Measurements from ENCODE around the gene CCNF.
A peak's percentile ranks its signal among the peaks of the same experiment; 100 is the strongest.
"Not testable (repeated sequence)": the region's sequence is repeated elsewhere in the genome, so short reads cannot be mapped to it uniquely, and the experiment has no call there.

The CCNF gene, protein sequence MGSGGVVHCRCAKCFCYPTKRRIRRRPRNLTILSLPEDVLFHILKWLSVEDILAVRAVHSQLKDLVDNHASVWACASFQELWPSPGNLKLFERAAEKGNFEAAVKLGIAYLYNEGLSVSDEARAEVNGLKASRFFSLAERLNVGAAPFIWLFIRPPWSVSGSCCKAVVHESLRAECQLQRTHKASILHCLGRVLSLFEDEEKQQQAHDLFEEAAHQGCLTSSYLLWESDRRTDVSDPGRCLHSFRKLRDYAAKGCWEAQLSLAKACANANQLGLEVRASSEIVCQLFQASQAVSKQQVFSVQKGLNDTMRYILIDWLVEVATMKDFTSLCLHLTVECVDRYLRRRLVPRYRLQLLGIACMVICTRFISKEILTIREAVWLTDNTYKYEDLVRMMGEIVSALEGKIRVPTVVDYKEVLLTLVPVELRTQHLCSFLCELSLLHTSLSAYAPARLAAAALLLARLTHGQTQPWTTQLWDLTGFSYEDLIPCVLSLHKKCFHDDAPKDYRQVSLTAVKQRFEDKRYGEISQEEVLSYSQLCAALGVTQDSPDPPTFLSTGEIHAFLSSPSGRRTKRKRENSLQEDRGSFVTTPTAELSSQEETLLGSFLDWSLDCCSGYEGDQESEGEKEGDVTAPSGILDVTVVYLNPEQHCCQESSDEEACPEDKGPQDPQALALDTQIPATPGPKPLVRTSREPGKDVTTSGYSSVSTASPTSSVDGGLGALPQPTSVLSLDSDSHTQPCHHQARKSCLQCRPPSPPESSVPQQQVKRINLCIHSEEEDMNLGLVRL

DNA sequence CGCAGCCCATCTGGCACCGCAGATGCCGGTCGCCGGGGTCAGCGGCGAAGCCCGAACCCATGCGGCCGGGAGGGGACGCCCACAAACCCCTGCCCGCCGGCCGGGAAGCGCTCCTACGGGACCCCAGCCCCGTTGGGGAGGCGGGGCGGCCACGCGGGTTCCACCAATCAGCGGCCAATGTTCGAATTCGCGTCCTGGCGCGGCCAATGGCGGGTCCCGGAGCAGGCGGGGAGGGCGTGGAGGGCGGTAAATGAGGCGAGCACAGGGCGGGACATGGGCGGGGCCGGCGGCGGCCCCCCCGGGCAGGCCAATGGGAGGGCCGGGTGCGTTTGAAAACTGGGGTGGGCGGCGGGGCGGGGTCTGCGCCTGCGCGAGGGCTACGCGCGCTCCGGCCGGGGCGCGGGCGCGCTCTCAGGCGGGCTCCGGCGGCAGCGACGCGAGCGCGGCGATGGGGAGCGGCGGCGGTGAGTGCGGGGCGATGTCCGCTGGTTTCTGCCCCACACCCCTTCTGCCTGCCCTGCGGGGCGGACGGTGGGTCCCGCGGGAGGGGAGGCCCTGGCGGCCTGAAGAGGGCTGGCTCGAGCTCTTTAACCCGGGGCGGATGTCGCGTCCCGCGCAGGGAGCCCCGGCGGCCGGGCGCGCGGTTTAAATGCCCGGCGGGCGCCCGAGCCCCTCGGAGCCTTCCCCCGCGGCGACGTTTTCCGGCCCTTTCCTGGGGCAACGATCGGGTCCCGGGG lies at the start of gene CCNF:
TSS of gene CCNF (plus strand) at position 414 of the 737 bp plus-strand sequence. CDS start at position 449, 35 bp downstream.
- DNase-seq = peak; percentile 98

DNA sequence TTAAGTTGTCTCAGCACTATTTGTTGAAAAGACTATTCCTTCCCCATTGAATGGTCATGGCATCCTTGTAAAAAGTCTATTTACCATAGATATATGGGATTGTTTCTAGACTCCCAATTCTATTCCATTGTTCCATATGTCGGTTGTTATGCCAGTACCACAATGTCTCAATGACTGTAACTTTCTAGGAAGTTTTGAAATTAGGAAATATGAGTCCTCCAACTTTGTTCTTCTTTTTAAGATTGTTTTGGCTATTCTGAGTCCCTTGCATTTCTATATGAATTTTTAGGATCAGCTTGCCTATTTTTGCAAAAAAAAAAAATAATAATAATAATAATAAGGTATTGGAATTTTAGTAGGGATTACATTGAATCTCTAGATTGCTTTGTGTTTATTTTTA lies 45.7 kb upstream of the CCNF start:
- DNase-seq = no peak

DNA sequence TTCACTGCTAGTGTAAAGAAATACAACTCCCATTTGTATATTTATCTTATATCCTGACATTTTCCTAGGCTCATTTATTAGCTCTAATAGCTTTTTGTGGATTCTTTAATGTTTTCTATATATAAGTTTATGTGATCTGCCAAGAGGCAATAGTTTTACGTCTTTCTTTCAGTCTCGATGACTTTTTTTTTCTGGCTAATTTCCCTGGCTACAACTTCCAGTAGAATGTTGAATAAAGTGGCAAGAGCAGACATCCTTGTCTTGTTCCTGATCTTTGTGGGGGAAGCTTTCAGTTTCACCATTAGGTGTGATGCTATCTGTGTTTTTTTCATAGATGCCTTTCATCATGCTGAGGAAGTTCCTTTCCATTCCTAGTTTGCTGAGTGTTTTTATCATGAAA lies 44.8 kb upstream of the CCNF start:
- no peak for DNase-seq

DNA sequence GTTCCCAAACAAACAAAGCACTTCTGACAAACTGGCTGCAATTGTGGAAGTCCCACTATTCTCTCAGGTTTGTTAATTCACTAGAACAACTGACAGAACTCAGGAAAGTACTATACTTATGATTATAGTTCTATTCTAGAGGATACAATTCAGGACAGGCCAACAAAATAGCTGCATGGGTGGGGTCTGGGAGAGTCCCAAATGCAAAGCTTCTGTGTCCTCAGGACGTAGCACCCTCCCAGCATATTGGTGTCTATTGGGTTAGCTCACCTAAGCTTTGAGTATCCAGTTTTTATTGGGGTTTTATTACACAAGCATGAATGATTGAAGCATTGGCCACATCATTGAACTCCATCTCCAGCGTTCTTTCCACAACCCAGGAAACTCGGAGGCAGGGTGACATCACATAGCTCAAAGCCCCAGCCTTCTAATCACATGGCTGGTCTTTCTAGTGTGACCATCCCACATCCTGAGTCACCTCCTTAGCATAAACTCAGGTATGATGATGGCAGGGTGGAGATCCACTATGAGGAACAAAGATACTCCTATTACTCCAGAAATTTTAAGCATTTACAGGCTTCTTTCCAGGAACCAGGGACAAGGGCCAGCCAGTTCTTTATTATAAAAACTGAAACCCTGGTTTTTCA lies 43.9 kb upstream of the CCNF start:
- DNase-seq = no peak

DNA sequence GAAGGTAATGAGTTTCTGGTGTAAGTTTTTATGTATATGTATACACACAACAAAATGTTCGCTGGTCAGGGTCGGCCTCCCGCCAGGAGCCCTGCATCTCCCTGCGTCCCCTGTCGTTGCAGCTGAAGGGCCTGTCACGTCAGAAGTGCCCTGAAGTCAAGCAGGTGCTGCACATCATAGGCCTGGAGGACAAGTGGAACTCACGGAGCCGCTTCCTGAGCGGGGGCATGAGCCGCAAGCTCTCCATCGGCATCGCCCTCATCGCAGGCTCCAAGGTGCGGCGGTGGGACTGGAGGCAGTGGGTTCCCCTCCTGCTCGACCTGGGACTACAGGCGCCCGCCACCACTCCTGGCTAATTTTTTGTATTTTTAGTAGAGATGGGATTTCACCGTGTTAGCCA lies 43.3 kb upstream of the CCNF start:
- not testable (repeated sequence) for DNase-seq

DNA sequence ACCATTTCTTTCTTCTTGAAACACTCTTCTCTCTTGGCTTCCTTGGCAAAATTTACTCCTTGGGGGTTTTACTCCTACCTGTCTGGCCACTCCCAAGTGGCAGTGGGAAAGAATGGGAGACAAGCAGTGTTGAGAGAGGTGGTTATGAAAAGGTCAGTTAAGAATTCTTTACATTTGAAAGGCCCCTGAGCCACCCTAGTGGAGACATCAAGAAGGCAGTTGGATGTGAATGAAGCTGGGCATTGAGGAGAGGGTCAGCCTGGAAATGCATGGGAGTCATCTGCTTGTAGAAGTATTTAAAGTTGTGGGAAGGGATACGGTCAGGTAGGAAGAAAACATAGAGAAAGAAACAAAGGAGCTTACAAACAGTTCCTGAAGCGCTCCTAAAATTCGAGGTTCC lies 42.3 kb upstream of the CCNF start:
- no peak for DNase-seq

DNA sequence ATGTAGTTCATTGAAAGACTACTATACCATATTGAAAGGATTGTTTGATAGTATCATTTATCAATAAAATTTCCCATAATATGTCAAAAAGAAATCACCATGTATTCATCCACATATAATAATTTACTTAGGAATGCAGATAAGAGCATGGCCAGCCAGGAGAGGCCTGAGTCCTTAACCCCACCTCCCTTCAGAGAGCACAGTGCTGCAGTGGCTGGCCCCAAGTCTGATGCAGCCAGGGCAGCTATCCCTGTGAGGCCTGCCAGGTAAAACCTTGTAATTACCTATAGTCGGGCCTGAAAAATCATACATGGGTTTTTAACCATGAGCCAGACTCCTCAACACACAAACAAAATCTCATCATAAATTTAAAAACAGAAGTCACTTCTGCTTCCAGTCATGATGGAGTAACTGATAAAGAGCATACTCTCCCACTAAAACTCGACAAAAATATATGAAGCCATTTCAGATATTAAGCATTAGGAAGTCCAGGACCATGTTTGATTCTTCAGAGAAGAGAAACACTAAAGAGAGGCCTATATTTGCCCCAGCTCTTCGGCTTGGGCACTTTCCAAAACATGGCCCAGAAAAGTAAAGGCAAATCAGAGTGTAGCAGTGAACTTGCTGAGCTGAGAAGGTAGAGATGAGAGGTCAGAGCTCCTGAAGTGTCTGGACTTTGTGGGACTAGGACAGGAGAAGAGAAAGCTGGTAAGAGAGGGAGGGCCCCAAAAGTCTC lies 40.9 kb upstream of the CCNF start:
- DNase-seq = no peak

DNA sequence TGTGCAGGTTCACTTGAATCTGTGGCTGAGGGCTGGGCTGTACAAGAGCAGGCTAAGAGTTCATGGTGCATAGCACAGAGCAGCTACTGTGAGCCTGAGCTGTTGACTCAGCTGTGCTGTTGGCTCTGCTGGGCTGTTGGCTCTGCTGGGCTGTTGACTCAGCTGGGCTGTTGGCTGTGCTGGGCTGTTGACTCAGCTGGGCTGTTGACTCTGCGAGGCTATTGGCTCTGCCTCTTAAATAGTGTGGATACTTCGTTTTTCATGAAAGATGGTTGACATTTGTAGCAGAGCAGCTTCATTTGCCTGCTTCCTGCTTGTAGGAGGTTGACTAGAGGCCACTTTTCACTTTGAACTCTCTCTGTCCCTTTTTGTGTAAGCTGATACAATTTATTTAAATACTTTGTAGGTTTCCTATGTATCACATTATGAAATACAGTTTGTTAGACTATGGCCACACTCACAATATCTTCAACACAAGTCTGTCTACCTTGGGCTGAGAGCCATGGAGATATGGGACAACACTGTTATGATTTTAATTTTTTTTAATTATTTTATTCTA lies 40.3 kb upstream of the CCNF start:
- DNase-seq = no peak

DNA sequence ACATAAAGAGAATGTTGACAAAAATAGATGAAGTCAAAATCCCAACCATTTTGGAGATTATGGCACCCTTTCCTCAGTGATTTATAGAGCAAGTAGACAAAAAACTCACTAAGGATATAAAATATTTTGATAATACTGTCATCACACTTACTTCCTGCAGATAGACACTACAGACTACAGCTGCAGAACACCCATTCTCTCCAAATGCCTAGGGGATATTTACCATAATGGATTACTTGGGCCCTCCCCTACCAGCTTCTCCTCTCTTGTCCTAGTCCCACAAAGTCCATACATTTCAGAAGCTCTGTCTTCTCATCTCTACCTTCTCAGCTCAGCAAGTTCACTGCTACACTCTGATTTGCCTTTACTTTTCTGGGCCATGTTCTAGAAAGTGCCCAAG lies 37.2 kb upstream of the CCNF start:
- DNase-seq = no peak

DNA sequence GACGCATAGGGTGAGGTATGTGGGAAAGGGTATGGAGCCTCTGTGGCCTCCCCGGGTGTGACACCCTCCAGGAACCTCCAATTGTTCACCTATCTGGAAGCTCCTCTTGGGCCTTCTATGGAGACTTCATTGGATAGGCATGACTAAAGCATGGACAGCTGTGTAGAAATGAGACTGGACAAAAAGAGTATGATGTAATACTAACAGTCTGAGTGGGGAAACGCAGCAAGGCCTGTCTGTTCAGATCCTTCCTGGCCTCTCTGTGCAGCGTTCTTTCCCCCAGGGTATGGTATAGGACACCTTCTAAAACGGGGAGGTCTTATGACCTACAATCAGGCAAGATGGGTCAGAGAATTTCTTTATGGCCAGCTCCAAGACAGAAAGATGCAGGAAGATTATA lies 30.7 kb upstream of the CCNF start:
- DNase-seq = no peak

DNA sequence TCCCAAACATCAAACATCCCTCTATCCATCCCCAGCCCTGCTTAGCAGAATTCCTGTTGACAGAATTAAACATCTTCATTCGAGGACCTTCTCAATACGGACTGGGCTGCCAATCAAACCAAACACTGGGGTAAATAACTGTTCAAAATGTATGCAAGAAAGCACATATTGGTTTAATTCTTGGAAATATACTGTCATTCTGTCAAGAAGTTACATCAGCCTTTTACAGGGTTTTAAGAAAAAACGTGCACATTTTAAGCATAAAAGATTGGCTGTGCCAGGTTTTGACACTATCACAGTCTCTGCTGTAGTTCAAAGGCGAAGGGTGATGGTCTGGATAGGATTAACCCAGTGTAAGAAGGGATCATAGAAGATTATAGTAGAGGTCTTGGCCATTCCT lies 25.1 kb upstream of the CCNF start:
- DNase-seq = no peak

DNA sequence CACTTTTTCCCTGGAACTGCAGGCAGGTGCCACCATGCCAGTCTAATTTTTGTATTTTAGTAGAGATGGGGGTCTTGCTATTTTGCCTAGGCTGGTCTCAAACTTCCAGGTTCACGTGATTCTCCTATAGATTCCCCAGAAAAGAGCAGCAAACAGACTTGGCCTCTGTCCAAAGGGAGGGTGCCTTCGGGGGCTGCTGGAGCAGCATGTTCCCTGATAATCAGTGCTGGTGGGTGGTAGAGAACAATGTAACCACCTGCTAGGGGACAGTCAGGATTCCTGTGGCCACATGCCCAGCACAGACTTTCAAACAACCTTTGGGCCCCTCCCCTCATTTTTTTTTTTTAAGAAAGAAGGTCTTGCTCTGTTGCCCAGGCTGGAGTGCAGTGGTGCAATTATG lies 14.2 kb upstream of the CCNF start:
- DNase-seq = no peak

DNA sequence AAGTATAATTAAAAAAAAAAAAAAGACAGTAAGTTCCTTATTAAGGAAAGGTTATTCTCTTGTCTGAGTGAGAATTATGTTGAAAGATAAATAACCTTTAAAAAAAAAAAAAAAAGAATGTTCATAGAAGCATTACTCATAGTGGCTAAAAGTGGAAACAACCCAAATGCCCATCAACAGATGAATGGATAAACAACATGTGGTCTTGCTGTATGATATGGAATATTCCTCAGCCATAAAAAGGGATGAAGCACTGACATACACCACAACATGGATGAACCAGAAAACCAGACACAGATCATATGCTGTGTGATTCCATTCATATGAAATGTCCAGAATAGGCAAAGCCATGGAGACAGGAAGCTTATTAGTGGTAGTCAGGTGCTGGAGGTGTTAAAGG lies 9.2 kb upstream of the CCNF start:
- DNase-seq = no peak

DNA sequence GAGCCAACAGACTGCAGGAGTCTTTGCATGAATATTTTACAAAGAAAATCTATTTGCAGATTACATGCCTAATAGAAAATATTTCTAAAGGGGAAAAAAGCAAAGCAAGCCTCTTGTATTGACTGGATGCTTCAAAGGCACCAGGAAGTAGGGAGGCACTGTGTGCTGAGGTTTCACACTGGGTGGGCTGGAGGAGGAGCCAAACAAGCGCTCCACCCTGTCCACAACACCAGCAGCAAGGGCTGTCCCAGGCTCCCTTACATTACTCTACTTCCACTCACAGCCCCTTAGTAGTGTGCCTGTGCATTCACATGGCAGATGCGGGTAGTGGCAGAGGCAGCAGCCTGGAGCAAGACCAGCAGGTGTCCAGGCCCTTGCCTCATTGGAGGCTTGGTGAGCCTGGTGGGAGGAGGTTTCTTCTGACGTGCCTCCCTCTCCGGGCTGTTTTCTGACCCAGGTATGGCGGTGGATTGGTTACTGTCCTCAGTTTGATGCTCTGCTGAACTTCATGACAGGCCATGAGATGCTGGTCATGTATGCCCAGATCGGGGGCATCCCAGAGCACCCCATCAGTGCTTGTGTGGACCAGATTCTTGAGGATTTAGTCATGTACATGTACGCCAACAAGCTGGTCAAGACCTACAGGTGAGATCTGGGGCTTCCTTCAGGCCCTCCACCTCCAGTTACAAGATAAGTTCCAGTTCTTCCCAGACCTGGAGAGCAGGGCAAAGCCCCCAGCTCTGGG lies 7.0 kb upstream of the CCNF start:
- DNase-seq = no peak

DNA sequence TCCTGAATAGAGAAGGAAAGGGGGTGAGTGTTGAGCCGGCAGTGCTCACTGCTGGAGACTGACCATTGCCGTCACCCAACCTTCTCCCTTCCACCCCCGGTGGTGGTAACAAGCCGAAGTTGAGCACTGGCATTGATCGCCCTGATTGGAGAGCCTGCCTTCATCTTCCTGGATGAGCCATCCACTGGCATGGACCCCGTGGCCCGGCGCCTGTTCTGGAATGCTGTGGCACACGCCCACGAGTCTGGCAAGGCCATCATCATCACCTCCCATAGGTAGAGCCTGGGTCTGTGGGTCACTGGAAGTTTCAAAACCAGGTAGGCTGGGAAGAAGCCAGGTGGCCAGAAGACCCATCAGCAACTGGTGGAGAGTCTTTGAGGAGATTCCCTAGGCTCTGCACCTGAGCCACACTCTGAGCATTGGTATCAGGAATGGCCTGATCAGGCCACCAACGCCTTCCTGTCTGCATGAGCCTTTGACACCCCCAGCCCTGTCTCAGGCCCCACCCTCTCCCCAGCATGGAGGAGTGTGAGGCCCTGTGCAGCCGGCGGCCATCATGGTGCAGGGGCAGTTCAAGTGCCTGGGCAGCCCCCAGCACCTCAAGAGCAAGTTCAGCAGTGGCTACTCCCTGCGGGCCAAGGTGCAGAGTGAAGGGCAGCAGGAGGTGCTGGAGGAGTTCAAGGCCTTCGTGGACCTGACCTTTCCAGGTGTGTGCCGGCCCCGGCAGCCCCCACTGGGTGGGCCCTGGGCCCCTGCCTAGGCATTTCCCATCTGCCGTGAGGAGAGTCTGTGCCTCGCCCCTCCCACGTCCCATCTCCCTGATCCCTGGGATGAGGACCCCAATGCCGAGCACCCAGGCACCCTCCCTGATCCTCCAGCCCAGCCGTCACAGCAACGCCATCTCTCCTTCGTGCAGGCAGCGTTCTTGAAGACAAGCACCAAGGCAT lies 4.9 kb upstream of the CCNF start:
- no peak for DNase-seq

DNA sequence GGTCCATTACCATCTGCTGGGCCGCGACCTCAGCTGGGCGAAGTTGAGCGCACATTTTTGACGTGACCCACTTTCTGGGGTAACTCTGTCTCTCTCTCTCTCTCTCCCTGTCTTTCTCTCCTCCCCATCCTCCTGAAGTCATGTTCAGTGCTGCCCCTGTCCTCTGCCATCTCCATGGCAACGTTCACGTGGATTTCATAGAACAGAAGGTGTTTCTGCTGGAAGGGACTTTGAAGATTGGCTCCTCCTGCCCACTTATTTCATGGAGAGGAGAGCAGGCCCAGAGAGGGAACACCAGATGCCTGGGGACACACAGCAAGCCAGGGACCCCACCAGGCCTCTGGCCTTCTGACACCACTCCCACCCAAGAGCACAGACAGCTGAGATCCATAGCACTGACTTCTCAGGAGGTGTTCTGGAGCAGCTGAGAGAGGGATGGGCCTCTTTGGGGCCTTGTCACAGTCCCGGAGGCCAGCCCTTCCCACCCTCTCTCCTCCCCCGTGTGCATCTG lies 4.2 kb upstream of the CCNF start:
- DNase-seq = no peak

DNA sequence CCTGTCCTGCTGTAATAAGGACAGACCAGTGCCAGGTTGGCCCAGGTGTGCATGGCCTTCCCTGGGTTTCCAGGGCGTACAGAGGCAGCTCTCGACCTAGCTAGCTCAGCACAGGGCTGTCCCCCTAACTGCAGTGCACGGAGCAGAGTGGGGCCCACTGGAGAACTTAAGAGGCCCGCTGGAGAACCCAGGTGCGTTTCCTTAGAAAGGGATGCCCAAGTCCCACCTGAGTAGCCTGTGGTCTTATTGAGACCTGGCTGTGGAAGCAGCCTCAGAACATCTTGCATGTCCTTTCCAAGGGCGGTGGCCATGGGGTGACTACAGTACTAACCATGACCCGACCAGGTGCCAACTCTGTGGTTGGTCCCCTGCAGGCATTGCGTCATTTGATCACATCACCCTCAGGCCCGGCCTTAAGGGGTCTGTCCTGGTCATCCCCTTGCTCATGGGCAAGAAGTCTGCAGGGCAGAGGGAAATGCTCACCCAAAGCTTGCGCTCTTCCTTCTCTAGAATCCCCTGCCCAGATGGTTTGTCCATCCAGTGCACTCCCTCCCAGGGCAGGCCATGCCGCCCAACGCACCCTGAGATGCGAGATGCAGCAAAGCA lies 3.3 kb upstream of the CCNF start:
- DNase-seq = no peak

DNA sequence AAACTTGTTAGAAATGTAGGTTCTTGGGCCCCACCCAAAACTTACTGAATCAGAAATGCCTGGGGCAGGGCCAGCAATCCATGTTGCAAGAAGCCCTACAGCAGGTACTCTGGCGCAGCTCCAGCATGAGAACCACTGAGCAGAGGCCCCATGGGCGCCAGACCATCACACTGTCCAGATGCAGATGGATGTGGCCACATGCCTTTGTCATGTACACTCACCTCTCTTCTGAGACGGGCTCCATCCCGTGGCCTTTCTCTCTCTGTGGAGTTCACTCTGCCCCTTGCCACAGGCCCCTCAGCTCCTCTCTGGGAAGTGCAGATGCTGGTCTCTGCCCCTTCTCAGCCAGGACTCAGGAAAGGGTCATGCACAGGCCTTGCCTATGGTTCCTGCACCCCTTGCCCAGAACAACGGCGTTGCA lies 2.3 kb upstream of the CCNF start:
- DNase-seq = no peak

DNA sequence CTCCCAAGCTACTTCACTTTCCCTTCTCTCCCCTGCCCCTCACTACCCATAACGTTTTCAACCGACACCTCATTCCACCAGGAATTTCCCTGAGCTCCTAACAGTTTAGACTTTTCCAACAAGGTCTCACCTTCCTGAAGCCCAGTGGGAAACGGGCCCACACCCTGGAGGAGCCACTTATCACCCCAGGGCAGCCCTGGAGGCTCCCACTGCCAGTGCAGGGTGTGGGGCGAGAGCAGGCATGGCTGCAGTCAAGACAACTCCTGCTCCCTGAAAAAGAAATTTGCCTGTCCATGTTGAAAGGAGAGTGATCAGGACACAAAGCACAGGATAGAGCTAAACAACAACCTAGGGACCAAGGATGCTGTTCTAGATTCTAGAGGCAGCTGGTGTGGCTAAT lies 1.7 kb upstream of the CCNF start:
- DNase-seq = no peak

All from activated gamma-delta T cell treated with Interleukin-2 at 50 U/mL for 16 hours (primary cell).